CD8-positive, alpha-beta memory T cell (primary cell): ENCODE measurements around the gene LMBR1. TPM values are rescaled to one million over a fixed set of nuclear protein-coding genes. Genes with fewer than 3 reads are reported as not detected.
"Not testable (repeated sequence)": the region's sequence is repeated elsewhere in the genome, so short reads cannot be mapped to it uniquely, and the experiment has no call there.

Experiments used
- CTCF ChIA-PET: fragments of 350-600 bp; sonication (Branson Sonifier 250); formaldehyde crosslinking; loops from one replicate; lab custom pipeline; 2021; ENCODE audit warnings: antibody characterized with exemption; lab: Charles Lee
- POLR2A ChIA-PET: fragments of 350-600 bp; sonication (Branson Sonifier 250); formaldehyde crosslinking; loops from one replicate; lab custom pipeline; 2021; ENCODE audit warnings: antibody characterized with exemption; lab: Charles Lee
- DNase-seq, 5 donors: peaks; one replicate each; pipeline versions ENCODE4 v3.0.0 to v3.0.0-alpha.2; 2020 to 2022; ENCODE audit warnings: mixed read lengths in 1 of 5
- H3K27ac ChIP-seq: one replicate; pipeline ENCODE4 v1.7.0; 2013; ENCODE audit warnings: low read depth, mild to moderate bottlenecking, low read length, moderate library complexity
- H3K27me3 ChIP-seq: 2 replicates; pipeline ENCODE4 v1.7.0; 2013; ENCODE audit warnings: low read length, mild to moderate bottlenecking; ENCODE audit not compliant: insufficient read depth, poor library complexity, severe bottlenecking
- H3K36me3 ChIP-seq: 2 replicates; pipeline ENCODE4 v1.7.0; 2013; ENCODE audit warnings: mild to moderate bottlenecking, low read length, moderate library complexity; ENCODE audit not compliant: insufficient read depth
- H3K4me1 ChIP-seq: 2 replicates; pipeline ENCODE4 v1.7.0; 2013; ENCODE audit warnings: mild to moderate bottlenecking, low read length, moderate library complexity; ENCODE audit not compliant: insufficient read depth
- H3K4me3 ChIP-seq: 2 replicates; pipeline ENCODE4 v1.7.0; 2013; ENCODE audit warnings: mild to moderate bottlenecking, low read length
- H3K9me3 ChIP-seq: 2 replicates; pipeline ENCODE4 v1.7.0; 2013; ENCODE audit warnings: mild to moderate bottlenecking, low read length
- H3K27ac Mint-ChIP-seq, 8 donors: one replicate each; pipeline ENCODE4 v1.8.0; 2020 to 2021; ENCODE audit warnings: mixed read lengths in 8 of 8, mild to moderate bottlenecking in 6 of 8, inconsistent platforms in 3 of 8, moderate library complexity in 3 of 8
- H3K27me3 Mint-ChIP-seq, 2 donors: one replicate each; pipeline ENCODE4 v1.8.0; 2020 to 2021; ENCODE audit warnings: mixed read lengths in 2 of 2, mild to moderate bottlenecking in 1 of 2, moderate library complexity in 1 of 2
- H3K36me3 Mint-ChIP-seq, 3 donors: one replicate each; pipeline ENCODE4 v1.8.0; 2020 to 2021; ENCODE audit warnings: mixed read lengths in 3 of 3, inconsistent platforms in 1 of 3, mild to moderate bottlenecking in 1 of 3
- H3K4me1 Mint-ChIP-seq, 3 donors: one replicate each; pipeline ENCODE4 v1.8.0; 2020 to 2021; ENCODE audit warnings: mixed read lengths in 3 of 3, inconsistent platforms in 1 of 3, mild to moderate bottlenecking in 1 of 3
- H3K4me3 Mint-ChIP-seq, 7 donors: one replicate each; pipeline ENCODE4 v1.8.0; 2020 to 2021; ENCODE audit warnings: mixed read lengths in 7 of 7, mild to moderate bottlenecking in 6 of 7, moderate library complexity in 4 of 7, inconsistent platforms in 2 of 7
- H3K9me3 Mint-ChIP-seq, 5 donors: one replicate each; pipeline ENCODE4 v1.8.0; 2020 to 2022; ENCODE audit warnings: mixed read lengths in 5 of 5, mild to moderate bottlenecking in 3 of 5, moderate library complexity in 2 of 5, inconsistent platforms in 1 of 5
- polyA plus RNA-seq: library from polyadenylated mRNA; unstranded; fragments of 300-500 nt; fragmentation: Illumina TruSeq; gene quantifications from one replicate; pipeline ENCODE4 v1.2.3, GENCODE V29; 2021
- total RNA-seq, 2 experiments: library from RNA; stranded (reverse); gene quantifications; one replicate each; pipeline ENCODE4 v1.2.3, GENCODE V29; 2021

Gene LMBR1
- total and polyA plus RNA-seq, 3 experiments from 2014 or later: 26.8 to 51.9 (median 49.2) TPM

- DNase-seq: no peak
- peaks cover 43 to 87% (median 78%) of the 10 kb centered on the region in 3 donors for H3K36me3 Mint-ChIP-seq
- Histone ChIP-seq H3K9me3 (peaks cover 12% of the 10 kb centered on the region), H3K27me3 (no peaks in the 10 kb centered on the region), H3K4me3 (no peak overlapping the region), H3K27ac (no peak overlapping the region), H3K4me1 (no peaks in the 10 kb centered on the region), H3K36me3 (peaks cover 4% of the 10 kb centered on the region)
- ChIA-PET CTCF (no interaction called here), POLR2A (no interaction called here)
- peak overlapping the region in 1 of 8 donors; percentile 44 for H3K27ac Mint-ChIP-seq
- H3K27me3 Mint-ChIP-seq: no peaks in the 10 kb centered on the region
- peaks cover 30 to 68% (median 36%) of the 10 kb centered on the region in 5 donors for H3K9me3 Mint-ChIP-seq
- peak overlapping the region in 1 of 7 donors; percentile 25 for H3K4me3 Mint-ChIP-seq
- H3K4me1 Mint-ChIP-seq: peaks cover 12 to 28% (median 17%) of the 10 kb centered on the region in 3 donors
Measured at GRCh38 chr7:156858523-156858922, 34.5 kb downstream of the LMBR1 start.

GRCh38 chr7:156857757-156858156 lies 35.2 kb downstream of the LMBR1 start:
- peaks cover 12 to 28% (median 21%) of the 10 kb centered on the region in 3 donors for H3K4me1 Mint-ChIP-seq
- H3K27ac Mint-ChIP-seq: no peak overlapping the region
- no peak for DNase-seq
- H3K9me3 Mint-ChIP-seq: peaks cover 30 to 68% (median 36%) of the 10 kb centered on the region in 5 donors
- peaks cover 43 to 81% (median 72%) of the 10 kb centered on the region in 3 donors for H3K36me3 Mint-ChIP-seq
- Histone ChIP-seq H3K27ac (no peak overlapping the region), H3K9me3 (peaks cover 12% of the 10 kb centered on the region), H3K4me1 (no peaks in the 10 kb centered on the region), H3K4me3 (no peak overlapping the region), H3K36me3 (peaks cover 4% of the 10 kb centered on the region), H3K27me3 (no peaks in the 10 kb centered on the region)
- no peaks in the 10 kb centered on the region for H3K27me3 Mint-ChIP-seq
- CTCF ChIA-PET: no interaction called here
- H3K4me3 Mint-ChIP-seq: no peak overlapping the region
- POLR2A ChIA-PET: interaction anchor here (0.7 kb wide), 1 partner anchor 243 kb away, joined by 12 read pairs; no protein-coding TSS in a partner anchor

GRCh38 chr7:156854654-156855053 lies 38.3 kb downstream of the LMBR1 start:
- Mint-ChIP-seq H3K27ac (no peak overlapping the region), H3K4me1 (peaks cover 16 to 30% (median 21%) of the 10 kb centered on the region in 3 donors), H3K27me3 (no peaks in the 10 kb centered on the region), H3K36me3 (peaks cover 33 to 74% (median 56%) of the 10 kb centered on the region in 3 donors), H3K9me3 (peaks cover 17 to 48% (median 27%) of the 10 kb centered on the region in 5 donors), H3K4me3 (peak overlapping the region in 1 of 7 donors; percentile 18)
- peaks cover 12% of the 10 kb centered on the region for H3K9me3 ChIP-seq
- H3K36me3 ChIP-seq: no peaks in the 10 kb centered on the region
- no peaks in the 10 kb centered on the region for H3K4me1 ChIP-seq
- H3K27me3 ChIP-seq: no peaks in the 10 kb centered on the region
- POLR2A ChIA-PET: no interaction called here
- CTCF ChIA-PET: no interaction called here
- DNase-seq: no peak
- H3K27ac ChIP-seq: no peak overlapping the region
- H3K4me3 ChIP-seq: no peak overlapping the region

GRCh38 chr7:156848979-156849378 lies 44.0 kb downstream of the LMBR1 start:
- H3K36me3 Mint-ChIP-seq: peaks cover 11 to 33% (median 21%) of the 10 kb centered on the region in 3 donors
- Histone ChIP-seq H3K36me3 (no peaks in the 10 kb centered on the region), H3K4me3 (no peak overlapping the region), H3K27ac (no peak overlapping the region), H3K27me3 (no peaks in the 10 kb centered on the region), H3K4me1 (no peaks in the 10 kb centered on the region), H3K9me3 (no peaks in the 10 kb centered on the region)
- no peak for DNase-seq
- CTCF ChIA-PET: no interaction called here
- no peak overlapping the region for H3K27ac Mint-ChIP-seq
- no peak overlapping the region for H3K4me3 Mint-ChIP-seq
- no peaks in the 10 kb centered on the region for H3K27me3 Mint-ChIP-seq
- H3K4me1 Mint-ChIP-seq: peaks cover 27 to 68% (median 44%) of the 10 kb centered on the region in 3 donors
- H3K9me3 Mint-ChIP-seq: peaks cover 0 to 7% (median 2%) of the 10 kb centered on the region in 5 donors
- POLR2A ChIA-PET: interaction anchor here (0.7 kb wide), 1 partner anchor 294 kb away, joined by 5 read pairs; no protein-coding TSS in a partner anchor

- Mint-ChIP-seq H3K27ac (peak overlapping the region in 1 of 8 donors; percentile 29), H3K27me3 (no peaks in the 10 kb centered on the region), H3K4me3 (no peak overlapping the region), H3K4me1 (peaks cover 24 to 52% (median 43%) of the 10 kb centered on the region in 3 donors), H3K9me3 (peaks cover 0 to 4% (median 0%) of the 10 kb centered on the region in 5 donors), H3K36me3 (peaks cover 9 to 21% (median 13%) of the 10 kb centered on the region in 3 donors)
- Histone ChIP-seq H3K27ac (no peak overlapping the region), H3K36me3 (no peaks in the 10 kb centered on the region), H3K4me3 (no peak overlapping the region), H3K4me1 (no peaks in the 10 kb centered on the region), H3K9me3 (no peaks in the 10 kb centered on the region), H3K27me3 (no peaks in the 10 kb centered on the region)
- no peak for DNase-seq
- CTCF ChIA-PET: no interaction called here
- POLR2A ChIA-PET: no interaction called here
Measured at GRCh38 chr7:156845379-156846101, 47.4 kb downstream of the LMBR1 start.

GRCh38 chr7:156843582-156843981 lies 49.4 kb downstream of the LMBR1 start:
- H3K27me3 Mint-ChIP-seq, H3K36me3 ChIP-seq, H3K27ac ChIP-seq, H3K9me3 ChIP-seq, H3K9me3 Mint-ChIP-seq, H3K4me3 Mint-ChIP-seq, CTCF ChIA-PET, POLR2A ChIA-PET, H3K27me3 ChIP-seq, H3K27ac Mint-ChIP-seq, H3K4me1 ChIP-seq, DNase-seq, H3K4me3 ChIP-seq: not testable (repeated sequence)
- Mint-ChIP-seq H3K4me1 (peaks cover 27 to 49% (median 40%) of the 10 kb centered on the region in 3 donors), H3K36me3 (peaks cover 3 to 14% (median 9%) of the 10 kb centered on the region in 3 donors)

- DNase-seq: no peak
- Histone ChIP-seq H3K36me3 (no peaks in the 10 kb centered on the region), H3K4me1 (no peaks in the 10 kb centered on the region), H3K9me3 (no peaks in the 10 kb centered on the region), H3K27ac (no peak overlapping the region), H3K27me3 (no peaks in the 10 kb centered on the region), H3K4me3 (no peak overlapping the region)
- Mint-ChIP-seq H3K27me3 (no peaks in the 10 kb centered on the region), H3K4me3 (no peak overlapping the region), H3K4me1 (peaks cover 27 to 45% (median 35%) of the 10 kb centered on the region in 3 donors), H3K36me3 (peaks cover 3 to 16% (median 12%) of the 10 kb centered on the region in 3 donors), H3K27ac (no peak overlapping the region), H3K9me3 (no peaks in the 10 kb centered on the region)
- POLR2A ChIA-PET: no interaction called here
- CTCF ChIA-PET: no interaction called here
Measured at GRCh38 chr7:156843157-156843556, 49.8 kb downstream of the LMBR1 start.

GRCh38 chr7:156842740-156843140 lies 50.2 kb downstream of the LMBR1 start:
- peaks cover 3 to 16% (median 8%) of the 10 kb centered on the region in 3 donors for H3K36me3 Mint-ChIP-seq
- peaks cover 24 to 41% (median 31%) of the 10 kb centered on the region in 3 donors for H3K4me1 Mint-ChIP-seq
- no peaks in the 10 kb centered on the region for H3K9me3 ChIP-seq
- no peaks in the 10 kb centered on the region for H3K9me3 Mint-ChIP-seq
- CTCF ChIA-PET: no interaction called here
- POLR2A ChIA-PET: no interaction called here
- H3K27me3 ChIP-seq: no peaks in the 10 kb centered on the region
- no peak overlapping the region for H3K27ac Mint-ChIP-seq
- no peak overlapping the region for H3K4me3 ChIP-seq
- no peaks in the 10 kb centered on the region for H3K4me1 ChIP-seq
- no peaks in the 10 kb centered on the region for H3K27me3 Mint-ChIP-seq
- H3K36me3 ChIP-seq: no peaks in the 10 kb centered on the region
- no peak overlapping the region for H3K4me3 Mint-ChIP-seq
- H3K27ac ChIP-seq: peak overlapping the region; percentile 5
- no peak for DNase-seq
